ENCODE results near the gene IGFBP4. TPM values are rescaled to one million over a fixed set of nuclear protein-coding genes. Genes with fewer than 3 reads are reported as not detected.

IGFBP4 gene
- total RNA-seq, 1 donor from 2014 or later = 108 TPM

DNA sequence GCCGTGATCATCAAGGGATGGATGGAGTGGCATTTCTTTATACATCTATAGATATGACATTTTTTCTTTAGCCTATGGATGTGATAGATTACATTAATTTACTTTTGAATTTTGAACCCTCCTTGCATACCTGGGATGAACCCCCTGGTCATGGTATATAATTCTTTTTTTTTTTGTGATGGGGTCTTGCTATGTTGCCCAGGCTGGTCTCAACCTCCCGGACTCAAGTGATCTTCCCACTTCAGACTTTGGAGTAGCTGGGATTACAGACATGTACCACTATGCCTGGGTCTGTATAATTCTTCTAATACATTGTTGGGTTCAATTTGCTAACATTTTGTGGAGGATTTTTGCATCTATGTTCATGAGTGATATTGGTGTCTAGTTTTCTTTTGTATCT lies 59.9 kb downstream of the IGFBP4 start:
- Mint-ChIP-seq H3K27me3 (ENCODE audit: low read depth) (no peaks in the 10 kb centered on the region), H3K4me1 (peaks cover 23% of the 10 kb centered on the region), H3K9me3 (no peaks in the 10 kb centered on the region), H3K27ac (no peak overlapping the region), H3K4me3 (no peak overlapping the region), H3K36me3 (no peaks in the 10 kb centered on the region)
- TF ChIP-seq, protein P1, sequence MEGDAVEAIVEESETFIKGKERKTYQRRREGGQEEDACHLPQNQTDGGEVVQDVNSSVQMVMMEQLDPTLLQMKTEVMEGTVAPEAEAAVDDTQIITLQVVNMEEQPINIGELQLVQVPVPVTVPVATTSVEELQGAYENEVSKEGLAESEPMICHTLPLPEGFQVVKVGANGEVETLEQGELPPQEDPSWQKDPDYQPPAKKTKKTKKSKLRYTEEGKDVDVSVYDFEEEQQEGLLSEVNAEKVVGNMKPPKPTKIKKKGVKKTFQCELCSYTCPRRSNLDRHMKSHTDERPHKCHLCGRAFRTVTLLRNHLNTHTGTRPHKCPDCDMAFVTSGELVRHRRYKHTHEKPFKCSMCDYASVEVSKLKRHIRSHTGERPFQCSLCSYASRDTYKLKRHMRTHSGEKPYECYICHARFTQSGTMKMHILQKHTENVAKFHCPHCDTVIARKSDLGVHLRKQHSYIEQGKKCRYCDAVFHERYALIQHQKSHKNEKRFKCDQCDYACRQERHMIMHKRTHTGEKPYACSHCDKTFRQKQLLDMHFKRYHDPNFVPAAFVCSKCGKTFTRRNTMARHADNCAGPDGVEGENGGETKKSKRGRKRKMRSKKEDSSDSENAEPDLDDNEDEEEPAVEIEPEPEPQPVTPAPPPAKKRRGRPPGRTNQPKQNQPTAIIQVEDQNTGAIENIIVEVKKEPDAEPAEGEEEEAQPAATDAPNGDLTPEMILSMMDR (IDR thresholded peaks at IDR 0.05; ENCODE audit: unreplicated experiment) = no peak
- DNase-seq (ENCODE audit: low spot score in 2 of 2, unreplicated experiment in 2 of 2) = no peak

DNA sequence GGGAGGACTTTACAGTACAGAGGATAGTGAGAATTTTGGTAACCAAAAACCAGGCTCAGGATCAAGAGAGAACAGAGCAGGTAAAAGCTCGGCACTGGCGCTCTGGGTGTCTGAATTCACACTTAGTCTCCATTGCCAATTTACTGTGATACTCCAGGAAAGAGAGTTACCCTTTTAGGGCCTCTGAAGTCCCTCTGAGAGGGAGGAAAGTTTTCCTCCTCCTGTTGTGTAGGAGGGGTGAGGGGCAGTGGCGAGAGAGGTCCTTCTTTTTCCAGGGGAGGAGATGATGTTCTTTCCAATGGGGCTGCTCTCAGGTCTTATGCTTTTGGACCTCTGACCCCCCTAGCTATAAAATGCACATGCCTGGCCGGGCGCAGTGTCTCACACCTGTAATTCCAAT lies 63.5 kb downstream of the IGFBP4 start:
- DNase-seq (ENCODE audit: low spot score in 2 of 2, unreplicated experiment in 2 of 2) = no peak
- Mint-ChIP-seq H3K36me3 (no peaks in the 10 kb centered on the region), H3K27ac (no peak overlapping the region), H3K4me1 (peaks cover 24% of the 10 kb centered on the region), H3K9me3 (no peaks in the 10 kb centered on the region), H3K4me3 (no peak overlapping the region), H3K27me3 (ENCODE audit: low read depth) (no peaks in the 10 kb centered on the region)
- TF ChIP-seq, protein P1 (IDR thresholded peaks at IDR 0.05; ENCODE audit: unreplicated experiment) = no peak

Other genes starting within 250 kb of the IGFBP4 start
- gene WIPF2, start 224.1 kb upstream of the IGFBP4 start, total RNA-seq = 27.0 to 28.7 TPM (median 28.1 TPM) in 3 replicates
- gene CDC6, start 155.6 kb upstream of the IGFBP4 start, total RNA-seq = 16.4 to 18.9 TPM (median 16.8 TPM) in 3 replicates
- gene RARA, start 134.3 kb upstream of the IGFBP4 start, total RNA-seq = 74.0 to 80.8 TPM (median 79.6 TPM) in 3 replicates
- 0.27 TPM in 1 of 3 replicates, not detected in the others for gene GJD3, start 78.7 kb upstream of the IGFBP4 start, total RNA-seq
- gene TOP2A, start 25.6 kb upstream of the IGFBP4 start, total RNA-seq = 79.4 to 91.0 TPM (median 85.3 TPM) in 3 replicates
- 0.07 TPM in 1 of 3 replicates, not detected in the others for gene TNS4, start 58.2 kb downstream of the IGFBP4 start, total RNA-seq
- gene CCR7, start 122.0 kb downstream of the IGFBP4 start, total RNA-seq = 0.09 TPM in 1 of 3 replicates, not detected in the others
- 162 to 163 TPM (median 162 TPM) in 3 replicates for gene SMARCE1, start 204.4 kb downstream of the IGFBP4 start, total RNA-seq
- not detected in 3 replicates for gene KRT222, start 221.7 kb downstream of the IGFBP4 start, total RNA-seq

Data from mesothelial cell of epicardium (in vitro differentiated cells).